Fibroblast of villous mesenchyme (primary cell): ENCODE data around the gene CCDC188. TPM values are rescaled to one million over a fixed set of nuclear protein-coding genes. Genes with fewer than 3 reads are reported as not detected.

Source experiments
- DNase-seq: peaks from one replicate; pipeline ENCODE4 v3.0.0-alpha.2; 2010; ENCODE audit warnings: low read depth
- H3K4me3 ChIP-seq: 2 replicates; pipeline ENCODE4 v1.5.1; 2011; ENCODE audit warnings: low read depth, mild to moderate bottlenecking, low read length
- CTCF ChIP-seq: IDR thresholded peaks from 2 replicates; pipeline ENCODE4 v1.5.1; 2012; ENCODE audit warnings: low read depth, mild to moderate bottlenecking, low read length; ENCODE audit not compliant: insufficient read depth
- total RNA-seq: library from RNA; depleted of rRNA; stranded (reverse); fragments of >200 nt; gene quantifications from 2 replicates; pipeline ENCODE4 v1.2.3, GENCODE V29; 2012

Gene CCDC188
- total RNA-seq, 1 donor, result 0.43 TPM

DNA sequence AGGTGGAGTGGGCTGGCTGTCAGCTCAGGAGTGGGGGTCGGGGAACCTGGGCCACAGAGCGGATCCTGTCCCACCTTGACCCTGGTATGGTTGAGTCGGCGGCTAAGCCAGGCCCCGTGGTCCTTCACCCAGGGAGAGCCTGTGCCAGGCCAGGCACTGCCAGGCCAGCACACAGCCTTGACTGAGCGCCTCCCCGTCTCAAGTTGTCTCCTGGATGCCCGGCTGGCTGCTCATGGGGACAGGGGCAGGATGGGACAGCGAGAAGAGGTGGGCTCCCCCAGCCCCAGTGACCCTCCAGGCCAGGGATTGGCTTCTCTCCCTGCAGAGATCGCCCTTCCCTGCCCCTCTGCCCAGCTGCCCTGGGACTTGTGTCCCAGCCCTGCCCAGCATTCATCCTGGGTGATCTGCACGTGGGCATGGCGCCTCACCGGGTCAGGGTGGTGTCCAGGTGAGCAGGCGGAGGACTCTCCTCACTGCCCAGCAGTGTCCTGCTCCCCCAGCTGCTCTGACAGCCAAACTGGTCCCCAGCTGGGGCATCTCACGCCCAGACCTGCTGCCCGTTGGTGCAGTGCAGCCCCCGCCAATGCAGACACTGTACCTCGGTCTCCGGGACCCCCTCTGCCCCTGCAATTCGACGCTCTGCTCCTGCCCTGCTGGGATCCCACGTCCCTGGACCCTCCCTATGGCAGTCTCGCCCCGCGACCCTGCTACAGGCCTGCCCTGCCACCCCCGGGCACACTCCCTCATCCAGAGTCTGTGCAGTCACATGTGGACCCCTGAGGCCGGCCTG, 28.8 kb upstream of the CCDC188 start:
- H3K4me3 ChIP-seq, result no peak overlapping the region
- DNase-seq, result no peak
- no peak for TF ChIP-seq CTCF

- no peak for TF ChIP-seq CTCF
- DNase-seq, result no peak
- H3K4me3 ChIP-seq, result no peak overlapping the region
Observed at GRCh38 chr22:20178915-20179227, 28.0 kb upstream of the CCDC188 start.

DNA sequence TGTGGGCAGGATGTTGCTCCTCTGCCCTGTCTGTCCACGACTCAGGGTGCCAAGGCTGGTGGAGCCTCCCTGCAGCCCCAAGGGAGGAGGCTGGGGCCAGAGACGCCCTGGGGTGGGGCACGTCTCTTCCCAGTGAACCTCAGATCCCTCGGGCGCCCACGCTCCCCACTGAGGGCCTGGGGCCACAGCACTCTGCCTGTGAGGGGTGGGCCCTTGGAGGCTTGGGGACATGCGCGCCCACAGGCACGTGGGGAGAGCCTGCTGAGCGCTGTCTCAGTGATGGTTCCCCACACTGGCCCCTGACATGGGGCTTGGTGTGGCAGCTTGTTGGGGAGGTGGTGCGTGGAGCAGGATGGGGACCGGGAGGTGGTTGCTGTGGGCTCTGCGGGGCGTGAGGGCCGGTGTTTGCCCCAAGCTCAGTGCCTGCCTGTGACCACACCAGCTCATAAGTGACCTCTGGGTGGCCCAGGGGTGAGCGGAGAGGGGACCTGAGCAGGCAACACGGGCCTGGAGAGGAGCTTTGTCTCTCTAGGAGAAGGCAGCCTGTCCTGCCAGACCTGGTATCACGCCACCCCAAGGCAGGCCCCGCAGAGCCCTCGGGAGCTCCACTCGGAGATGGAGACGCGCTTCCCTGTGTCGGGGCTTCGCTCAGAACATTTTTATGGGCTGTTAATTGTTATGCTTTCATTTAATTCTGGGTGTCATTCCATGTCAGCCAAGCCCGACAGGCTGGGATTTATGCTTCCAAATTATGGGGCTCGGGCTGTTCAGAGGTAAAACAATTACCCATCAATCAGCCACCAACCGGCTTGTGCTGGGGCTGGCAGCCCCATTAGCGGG, 27.4 kb upstream of the CCDC188 start:
- DNase-seq, result no peak
- no peak overlapping the region for H3K4me3 ChIP-seq
- no peak for TF ChIP-seq CTCF

GRCh38 chr22:20177217-20177911, 26.5 kb upstream of the CCDC188 start:
- TF ChIP-seq CTCF, result no peak
- H3K4me3 ChIP-seq, result no peak overlapping the region
- no peak for DNase-seq

- no peak for DNase-seq
- no peak overlapping the region for H3K4me3 ChIP-seq
- TF ChIP-seq CTCF, result no peak
Observed at GRCh38 chr22:20176421-20177085, 25.7 kb upstream of the CCDC188 start.

GRCh38 chr22:20175597-20175900, 24.7 kb upstream of the CCDC188 start:
- no peak overlapping the region for H3K4me3 ChIP-seq
- peak; percentile 13 for DNase-seq
- no peak for TF ChIP-seq CTCF
